OCI-LY1 (cell line): ENCODE measurements around the gene CTSD.

ENCODE experiments used
- H2AFZ ChIP-seq: fragments of 200-600 bp; sonication (generic), shearing (Covaris generic); 2 replicates; pipeline ENCODE4 v1.6.0; 2014; ENCODE audit warnings: antibody characterized with exemption, mild to moderate bottlenecking, low read length
- H3F3A ChIP-seq: fragments of 200-600 bp; sonication (generic), shearing (Covaris generic); 2 replicates; pipeline ENCODE4 v1.6.0; 2014; ENCODE audit warnings: mild to moderate bottlenecking, antibody characterized with exemption, low read length, moderate library complexity; ENCODE audit not compliant: insufficient read depth
- H3K27ac ChIP-seq: fragments of 200-600 bp; sonication (generic); 2 replicates; pipeline ENCODE4 v1.5.1; 2014; ENCODE audit warnings: low read length, mixed run types, mild to moderate bottlenecking, low read depth; ENCODE audit not compliant: poor library complexity, severe bottlenecking
- H3K27me3 ChIP-seq: fragments of 200-600 bp; sonication (generic); 2 replicates; pipeline ENCODE4 v1.6.0; 2014; ENCODE audit warnings: antibody characterized with exemption, mild to moderate bottlenecking, low read length, moderate library complexity; ENCODE audit not compliant: insufficient read depth
- H3K36me3 ChIP-seq: fragments of 200-600 bp; sonication (generic); 2 replicates; pipeline ENCODE4 v1.6.1; 2014; ENCODE audit warnings: mild to moderate bottlenecking, antibody characterized with exemption, low read length, moderate library complexity, mixed read lengths; ENCODE audit not compliant: insufficient read depth
- H3K4me1 ChIP-seq: fragments of 200-600 bp; sonication (generic); 2 replicates; pipeline ENCODE4 v1.5.1; 2014; ENCODE audit warnings: mild to moderate bottlenecking, low read length, moderate library complexity; ENCODE audit not compliant: insufficient read depth, severe bottlenecking
- H3K4me2 ChIP-seq: fragments of 200-600 bp; sonication (generic), shearing (Covaris generic); 2 replicates; pipeline ENCODE4 v1.6.1; 2014; ENCODE audit warnings: low read length
- H3K4me3 ChIP-seq: fragments of 200-600 bp; sonication (generic); 2 replicates; pipeline ENCODE4 v1.5.1; 2014; ENCODE audit warnings: low read length, low read depth, mild to moderate bottlenecking, mixed read lengths; ENCODE audit not compliant: poor library complexity, severe bottlenecking
- H3K79me2 ChIP-seq: fragments of 200-600 bp; shearing (Covaris generic); 2 replicates; pipeline ENCODE4 v1.6.1; 2016; ENCODE audit warnings: mixed run types, low read length, mixed read lengths; ENCODE audit not compliant: insufficient read depth
- H3K9ac ChIP-seq: fragments of 200-600 bp; sonication (generic), shearing (Covaris generic); 2 replicates; pipeline ENCODE4 v1.6.1; 2014; ENCODE audit warnings: mild to moderate bottlenecking, low read length, mixed read lengths
- H3K9me2 ChIP-seq: fragments of 200-600 bp; sonication (generic), shearing (Covaris generic); 2 replicates; pipeline ENCODE4 v1.6.1; 2014; ENCODE audit warnings: low read depth, mild to moderate bottlenecking, low read length, mixed read lengths
- H3K9me3 ChIP-seq: fragments of 200-600 bp; shearing (Covaris generic); 2 replicates; pipeline ENCODE4 v1.6.1; 2014; ENCODE audit warnings: low read length, mixed read lengths
- H4K20me1 ChIP-seq: fragments of 200-600 bp; sonication (generic), shearing (Covaris generic); 2 replicates; pipeline ENCODE4 v1.6.0; 2016; ENCODE audit warnings: mild to moderate bottlenecking, low read length; ENCODE audit not compliant: insufficient read depth
- EZH2 ChIP-seq: fragments of 200-600 bp; sonication (generic), shearing (Covaris generic); IDR thresholded peaks from 2 replicates; pipeline ENCODE4 v1.8.0; 2017; ENCODE audit warnings: borderline replicate concordance, mixed run types, mild to moderate bottlenecking, antibody characterized with exemption, low read length, moderate library complexity, mixed read lengths
- TF ChIP-seq, protein P1 (sequence below): fragments of 200-600 bp; sonication (generic), shearing (Covaris generic); IDR thresholded peaks from 2 replicates; pipeline ENCODE4 v1.5.1; 2017; ENCODE audit warnings: mild to moderate bottlenecking, antibody characterized with exemption, low read length, moderate library complexity, mixed read lengths

Gene CTSD

DNA sequence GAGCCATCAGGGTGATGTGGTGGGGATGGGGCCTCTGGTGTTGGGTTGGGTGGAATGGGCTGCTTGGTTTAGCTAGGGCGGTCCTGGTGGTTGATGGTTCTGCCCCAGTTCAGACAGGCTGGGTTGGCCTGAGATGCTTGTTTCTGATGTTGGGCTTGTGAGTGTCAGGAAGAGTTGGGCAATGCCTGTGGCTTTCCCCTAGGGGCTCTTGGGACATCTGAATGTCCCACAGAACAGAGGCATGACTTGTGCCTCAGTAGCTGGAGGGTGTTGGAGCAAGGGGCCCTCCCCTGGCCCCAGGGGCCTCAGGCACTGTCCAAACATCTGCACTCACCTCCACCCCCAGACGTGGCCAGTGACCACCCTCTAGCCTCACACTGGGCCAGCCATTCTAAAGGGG, 14.0 kb upstream of the CTSD start:
- no peaks in the 10 kb centered on the region for H3F3A ChIP-seq
- no peaks in the 10 kb centered on the region for H3K9me2 ChIP-seq
- H4K20me1 ChIP-seq = no peaks in the 10 kb centered on the region
- H3K9ac ChIP-seq = no peak overlapping the region
- H3K79me2 ChIP-seq = no peaks in the 10 kb centered on the region
- no peak overlapping the region for H3K4me2 ChIP-seq
- H3K36me3 ChIP-seq = no peaks in the 10 kb centered on the region
- no peak overlapping the region for H3K4me3 ChIP-seq
- no peaks in the 10 kb centered on the region for H3K9me3 ChIP-seq
- TF ChIP-seq, protein P1, sequence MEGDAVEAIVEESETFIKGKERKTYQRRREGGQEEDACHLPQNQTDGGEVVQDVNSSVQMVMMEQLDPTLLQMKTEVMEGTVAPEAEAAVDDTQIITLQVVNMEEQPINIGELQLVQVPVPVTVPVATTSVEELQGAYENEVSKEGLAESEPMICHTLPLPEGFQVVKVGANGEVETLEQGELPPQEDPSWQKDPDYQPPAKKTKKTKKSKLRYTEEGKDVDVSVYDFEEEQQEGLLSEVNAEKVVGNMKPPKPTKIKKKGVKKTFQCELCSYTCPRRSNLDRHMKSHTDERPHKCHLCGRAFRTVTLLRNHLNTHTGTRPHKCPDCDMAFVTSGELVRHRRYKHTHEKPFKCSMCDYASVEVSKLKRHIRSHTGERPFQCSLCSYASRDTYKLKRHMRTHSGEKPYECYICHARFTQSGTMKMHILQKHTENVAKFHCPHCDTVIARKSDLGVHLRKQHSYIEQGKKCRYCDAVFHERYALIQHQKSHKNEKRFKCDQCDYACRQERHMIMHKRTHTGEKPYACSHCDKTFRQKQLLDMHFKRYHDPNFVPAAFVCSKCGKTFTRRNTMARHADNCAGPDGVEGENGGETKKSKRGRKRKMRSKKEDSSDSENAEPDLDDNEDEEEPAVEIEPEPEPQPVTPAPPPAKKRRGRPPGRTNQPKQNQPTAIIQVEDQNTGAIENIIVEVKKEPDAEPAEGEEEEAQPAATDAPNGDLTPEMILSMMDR = no peak
- TF ChIP-seq EZH2 = no peak
- no peak overlapping the region for H2AFZ ChIP-seq
- no peaks in the 10 kb centered on the region for H3K4me1 ChIP-seq
- no peak overlapping the region for H3K27ac ChIP-seq
- H3K27me3 ChIP-seq = no peaks in the 10 kb centered on the region

DNA sequence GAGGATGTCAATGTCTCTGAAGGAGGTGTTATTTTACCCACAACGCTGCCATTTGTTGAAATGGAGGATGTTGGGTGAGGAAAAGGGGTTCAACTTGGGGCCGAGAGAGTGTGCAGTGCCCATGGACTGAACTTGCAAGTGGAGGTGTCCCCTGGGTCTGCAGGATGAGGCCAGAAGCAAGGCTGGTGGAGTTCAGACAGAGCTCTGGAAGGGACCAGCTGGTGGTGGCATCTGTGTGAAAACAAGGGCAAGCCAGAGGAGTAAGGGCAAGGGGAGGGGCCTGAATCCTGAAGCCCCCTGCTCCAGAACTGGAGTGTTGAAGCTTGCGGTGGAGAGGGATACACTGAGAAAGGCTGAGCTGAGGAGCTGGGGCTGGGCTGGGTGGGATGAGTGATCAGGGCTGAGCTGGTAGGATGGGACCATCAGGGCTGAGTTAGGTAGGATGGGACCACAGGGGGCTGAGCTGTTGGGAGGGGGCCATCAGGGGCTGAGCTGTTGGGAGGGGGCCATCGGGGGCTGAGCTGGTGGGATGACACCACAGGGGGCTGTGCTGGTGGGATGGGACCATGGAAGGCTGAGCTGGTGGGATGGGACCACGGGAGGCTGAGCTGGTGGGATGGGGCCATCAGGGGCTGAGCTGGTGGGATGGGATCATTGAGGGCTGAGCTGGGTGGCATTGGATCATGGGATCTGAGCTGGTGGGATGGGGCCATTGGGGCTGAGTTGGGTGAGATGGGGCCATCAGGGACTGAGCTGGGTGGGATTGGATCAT, 13.4 kb upstream of the CTSD start:
- Histone ChIP-seq H2AFZ (no peak overlapping the region), H3K4me3 (no peak overlapping the region), H3K79me2 (no peaks in the 10 kb centered on the region), H3K36me3 (no peaks in the 10 kb centered on the region), H4K20me1 (no peaks in the 10 kb centered on the region), H3K27me3 (no peaks in the 10 kb centered on the region), H3K4me1 (no peaks in the 10 kb centered on the region), H3K9me2 (no peaks in the 10 kb centered on the region), H3F3A (no peaks in the 10 kb centered on the region), H3K9me3 (no peaks in the 10 kb centered on the region), H3K9ac (no peak overlapping the region), H3K4me2 (no peak overlapping the region), H3K27ac (no peak overlapping the region)
- no peak for TF ChIP-seq EZH2
- TF ChIP-seq, protein P1 = no peak

DNA sequence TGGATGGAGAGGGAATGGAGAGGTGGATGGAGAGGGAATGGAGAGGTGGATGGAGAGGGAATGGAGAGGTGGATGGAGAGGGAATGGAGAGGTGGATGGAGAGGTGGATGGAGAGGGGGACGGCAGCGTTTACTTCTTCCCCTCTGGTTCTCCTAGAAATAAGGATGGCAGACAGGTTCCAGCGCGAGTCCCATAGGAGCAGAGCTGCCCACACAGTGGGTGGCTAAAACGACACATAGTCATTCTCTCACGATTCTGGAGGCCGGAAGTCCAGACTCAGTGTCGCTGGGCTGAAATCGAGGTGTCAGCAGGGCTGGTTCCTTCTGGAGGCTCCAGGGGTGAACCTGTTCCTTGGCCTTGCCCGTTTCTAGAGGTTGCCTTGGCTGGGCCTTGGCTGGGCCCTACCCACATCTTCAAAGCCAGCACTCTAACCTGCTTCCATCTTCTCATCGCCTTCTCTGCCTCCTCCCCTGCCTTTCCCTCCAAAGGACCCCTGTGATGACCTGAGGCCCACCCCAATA, 12.7 kb upstream of the CTSD start:
- 0 out of 2 replicates have a peak, but pooled peaks cover under 1% of the 10 kb centered on the region for H3K27me3 ChIP-seq
- H3K4me3 ChIP-seq = no peak overlapping the region
- H3K4me1 ChIP-seq = no peaks in the 10 kb centered on the region
- no peak overlapping the region for H3K27ac ChIP-seq
- no peak overlapping the region for H3K9ac ChIP-seq
- H3K79me2 ChIP-seq = no peaks in the 10 kb centered on the region
- no peaks in the 10 kb centered on the region for H3F3A ChIP-seq
- H4K20me1 ChIP-seq = no peaks in the 10 kb centered on the region
- no peak overlapping the region for H2AFZ ChIP-seq
- no peak overlapping the region for H3K4me2 ChIP-seq
- H3K9me3 ChIP-seq = no peaks in the 10 kb centered on the region
- H3K9me2 ChIP-seq = no peaks in the 10 kb centered on the region
- H3K36me3 ChIP-seq = no peaks in the 10 kb centered on the region
- TF ChIP-seq, protein P1 = no peak
- no peak for TF ChIP-seq EZH2
